SK-N-MC (cell line): ENCODE data around the gene SPG21.

Source experiments
- DNase-seq: peaks from one replicate; pipeline ENCODE4 v3.0.0-alpha.2; 2011; ENCODE audit warnings: low read depth, low spot score
- H3K27ac ChIP-seq: fragments of 200-600 bp; sonication (generic); 2 replicates; pipeline ENCODE4 v1.5.1; 2016; ENCODE audit warnings: mixed run types
- H3K36me3 ChIP-seq: fragments of 200-600 bp; sonication (generic); 2 replicates; pipeline ENCODE4 v1.6.1; 2017; ENCODE audit warnings: antibody characterized with exemption, low read length, mixed read lengths; ENCODE audit not compliant: insufficient read depth
- H3K4me3 ChIP-seq: fragments of 200-600 bp; sonication (generic); 2 replicates; pipeline ENCODE4 v1.5.1; 2016
- H3K9ac ChIP-seq: fragments of 200-600 bp; sonication (generic); 2 replicates; pipeline ENCODE4 v1.8.0; 2017; ENCODE audit warnings: mixed run types, mixed read lengths; ENCODE audit not compliant: insufficient read length
- H3K9me3 ChIP-seq: fragments of 200-600 bp; sonication (generic); 2 replicates; pipeline ENCODE4 v1.6.1; 2017; ENCODE audit warnings: low read depth, mild to moderate bottlenecking, antibody characterized with exemption, low read length, moderate library complexity, mixed read lengths
- EZH2 ChIP-seq: fragments of 200-600 bp; sonication (generic); IDR thresholded peaks from one replicate; pipeline ENCODE4 v1.6.1; 2017; ENCODE audit warnings: antibody characterized with exemption
- FOXP2 ChIP-seq: optimal IDR thresholded peaks from 2 replicates; pipeline ENCODE3; 2011; ENCODE audit warnings: mild to moderate bottlenecking, moderate library complexity; ENCODE audit not compliant: insufficient read depth; ENCODE audit errors: extremely low read length, control extremely low read depth
- POLR2AphosphoS5 ChIP-seq: IDR thresholded peaks from 2 replicates; pipeline ENCODE4 v1.6.1; 2012; ENCODE audit warnings: mild to moderate bottlenecking, low read depth, low read length, borderline replicate concordance

SPG21 gene

DNA sequence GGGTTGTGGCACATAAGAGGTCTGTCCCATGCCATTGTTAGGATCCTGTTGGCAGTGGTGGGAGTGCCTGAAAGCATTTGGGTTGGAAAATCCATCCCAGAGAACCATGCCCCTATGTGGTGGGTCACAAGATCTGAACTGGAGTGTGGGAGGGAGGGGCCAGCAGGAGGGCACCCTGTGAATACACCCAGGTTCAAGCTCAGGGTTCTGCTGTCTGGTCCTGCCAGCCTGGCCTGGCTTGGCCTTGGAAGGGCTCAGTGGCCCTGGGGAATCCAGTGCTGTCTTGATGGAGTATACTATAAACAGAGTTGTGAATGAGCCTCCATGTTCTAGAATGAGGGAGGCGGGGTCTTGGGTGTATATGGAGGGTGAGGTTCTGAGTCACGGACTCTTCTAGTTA, 66.2 kb downstream of the SPG21 start:
- TF ChIP-seq FOXP2 (no peak), POLR2AphosphoS5 (no peak), EZH2 (no peak)
- H3K4me3 ChIP-seq: no peak overlapping the region
- no peak overlapping the region for H3K27ac ChIP-seq
- no peak for DNase-seq
- no peaks in the 10 kb centered on the region for H3K9me3 ChIP-seq
- no peak overlapping the region for H3K9ac ChIP-seq
- H3K36me3 ChIP-seq: no peaks in the 10 kb centered on the region

DNA sequence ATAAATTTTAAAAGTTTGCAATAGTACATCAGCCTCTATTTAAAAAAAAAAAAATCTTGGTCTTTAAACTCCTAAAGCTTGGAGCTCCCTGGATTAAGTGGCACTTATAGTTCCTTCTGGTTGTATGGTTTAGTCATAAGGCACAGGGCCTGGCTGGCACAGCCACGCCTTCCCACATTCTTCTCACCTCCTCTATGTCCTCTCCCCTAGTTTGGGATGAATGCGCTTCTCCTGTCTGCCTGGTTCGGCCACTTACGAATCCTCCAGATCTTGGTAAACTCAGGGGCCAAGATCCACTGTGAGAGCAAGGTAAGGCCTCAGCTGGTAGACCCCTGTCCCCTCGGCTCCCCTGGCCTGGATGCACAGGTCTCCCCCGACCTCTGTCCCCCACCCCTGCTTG, 68.0 kb downstream of the SPG21 start:
- H3K27ac ChIP-seq: no peak overlapping the region
- H3K9me3 ChIP-seq: no peaks in the 10 kb centered on the region
- no peak for TF ChIP-seq EZH2
- H3K9ac ChIP-seq: no peak overlapping the region
- no peak overlapping the region for H3K4me3 ChIP-seq
- no peaks in the 10 kb centered on the region for H3K36me3 ChIP-seq
- DNase-seq: no peak

DNA sequence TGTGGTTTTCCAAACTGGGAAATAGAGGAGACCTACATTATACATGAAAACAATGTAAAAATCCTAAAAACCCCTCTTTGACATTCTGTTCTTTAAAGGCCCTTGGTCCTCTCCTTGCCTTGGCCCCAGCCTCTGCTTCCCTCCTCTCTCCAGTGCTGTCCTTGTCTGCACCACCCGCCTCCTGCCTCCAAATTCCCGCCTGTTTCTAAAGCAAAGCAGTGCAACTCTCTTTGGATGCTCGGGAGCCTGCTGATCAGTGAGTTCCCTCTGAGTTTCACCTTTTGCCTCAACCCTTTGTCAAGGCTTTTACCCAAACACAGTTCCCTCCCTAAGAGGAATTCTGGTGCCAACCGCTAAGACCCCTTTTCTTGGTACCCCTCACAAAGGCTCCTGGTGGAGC, 70.0 kb downstream of the SPG21 start:
- no peaks in the 10 kb centered on the region for H3K9me3 ChIP-seq
- H3K9ac ChIP-seq: no peak overlapping the region
- DNase-seq: no peak
- no peak overlapping the region for H3K27ac ChIP-seq
- H3K4me3 ChIP-seq: no peak overlapping the region
- no peak for TF ChIP-seq POLR2AphosphoS5
- H3K36me3 ChIP-seq: no peaks in the 10 kb centered on the region

DNA sequence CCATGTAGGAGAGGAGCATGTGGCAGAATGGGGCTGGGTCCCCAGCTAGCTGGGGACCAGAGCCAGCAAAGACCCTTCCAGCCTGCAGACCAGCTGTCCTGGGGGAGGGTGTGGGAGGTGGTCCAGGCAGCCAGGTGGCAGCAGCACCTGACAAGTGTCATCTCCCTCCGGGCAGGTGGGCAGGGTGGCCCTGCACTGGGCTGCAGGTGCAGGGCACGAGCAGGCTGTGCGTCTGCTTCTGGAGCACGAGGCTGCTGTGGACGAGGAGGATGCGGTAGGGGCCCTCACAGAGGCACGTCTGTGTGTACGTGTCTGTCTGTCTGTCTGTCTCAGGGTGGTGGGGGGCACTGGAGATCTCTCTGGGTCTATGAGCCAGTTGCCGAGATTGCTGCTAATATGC, 72.5 kb downstream of the SPG21 start:
- H3K4me3 ChIP-seq: no peak overlapping the region
- no peak overlapping the region for H3K9ac ChIP-seq
- no peaks in the 10 kb centered on the region for H3K9me3 ChIP-seq
- no peak for TF ChIP-seq EZH2
- TF ChIP-seq FOXP2: no peak
- TF ChIP-seq POLR2AphosphoS5: no peak
- H3K36me3 ChIP-seq: no peaks in the 10 kb centered on the region
- H3K27ac ChIP-seq: no peak overlapping the region
- no peak for DNase-seq

DNA sequence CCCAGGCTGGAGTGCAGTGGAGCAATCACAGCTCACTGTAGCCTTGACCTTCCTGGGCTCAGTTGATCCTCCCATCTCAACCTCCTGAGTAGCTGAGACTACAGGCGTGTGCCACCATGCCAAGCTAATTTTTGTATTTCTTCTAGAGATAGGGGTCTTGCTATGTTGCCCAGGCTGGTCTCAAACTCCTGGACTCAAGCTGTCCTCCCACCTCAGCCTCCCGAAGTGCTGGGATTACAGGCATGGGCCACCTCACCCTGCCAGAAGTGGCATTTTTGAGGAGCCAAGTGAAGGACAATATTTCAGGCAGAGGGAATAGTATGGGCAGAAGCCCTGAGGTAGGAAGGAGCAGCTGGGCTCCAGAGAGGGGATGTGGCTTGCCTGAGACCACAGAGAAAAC, 73.3 kb downstream of the SPG21 start:
- Histone ChIP-seq H3K36me3 (no peaks in the 10 kb centered on the region), H3K9ac (no peak overlapping the region)

DNA sequence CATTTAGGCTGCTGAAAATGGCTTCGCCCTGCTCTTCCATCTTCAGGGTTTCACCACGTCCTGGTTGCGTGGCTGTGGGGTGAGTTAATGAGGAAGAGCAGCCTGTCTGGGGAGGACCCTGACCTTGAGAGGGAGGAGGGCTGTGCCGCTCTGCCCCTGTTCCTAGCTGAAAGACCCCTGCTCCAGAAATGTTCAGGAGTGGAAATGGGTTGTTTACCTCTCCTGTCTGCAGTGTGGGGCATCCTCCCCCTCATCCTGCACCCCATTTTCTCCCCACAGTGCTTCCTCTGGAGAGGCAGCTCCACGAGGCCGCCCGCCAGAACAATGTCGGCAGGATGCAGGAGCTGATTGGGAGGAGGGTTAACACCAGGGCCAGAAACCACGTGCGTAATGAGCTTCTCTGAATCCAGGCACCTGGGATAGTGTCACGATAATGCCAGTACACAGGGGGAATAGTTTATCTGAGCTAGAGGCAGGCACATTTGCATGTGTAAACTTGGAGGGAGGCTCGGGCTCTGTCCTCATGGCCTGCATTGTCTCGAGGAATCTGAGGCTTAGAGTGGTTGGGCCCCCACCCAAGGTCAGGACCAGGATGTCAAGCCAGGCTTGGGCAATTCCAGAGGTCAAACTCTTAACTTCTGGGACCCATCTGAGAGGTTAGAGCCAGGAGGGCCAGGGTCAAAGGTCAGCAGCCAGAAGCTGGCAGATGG, 74.0 kb downstream of the SPG21 start:
- H3K9ac ChIP-seq: no peak overlapping the region
- H3K27ac ChIP-seq: no peak overlapping the region
- DNase-seq: no peak
- no peaks in the 10 kb centered on the region for H3K36me3 ChIP-seq
- no peak for TF ChIP-seq POLR2AphosphoS5
- no peak for TF ChIP-seq FOXP2
- no peak for TF ChIP-seq EZH2
- H3K9me3 ChIP-seq: no peaks in the 10 kb centered on the region
- no peak overlapping the region for H3K4me3 ChIP-seq

More for the DNA sequence above, 73.3 kb downstream of the SPG21 start:
- DNase-seq: no peak
- no peak overlapping the region for H3K27ac ChIP-seq
- no peak overlapping the region for H3K4me3 ChIP-seq
- no peak for TF ChIP-seq EZH2
- no peak for TF ChIP-seq FOXP2
- TF ChIP-seq POLR2AphosphoS5: no peak
- H3K9me3 ChIP-seq: no peaks in the 10 kb centered on the region
